PFSK-1 (cell line): ENCODE data around the gene FAM184A.

Source experiments
- FOXP2 ChIP-seq: optimal IDR thresholded peaks from 2 replicates; pipeline ENCODE3; 2011; ENCODE audit warnings: borderline replicate concordance, control low read depth, inconsistent platforms; ENCODE audit not compliant: insufficient read depth; ENCODE audit errors: extremely low read length, extremely low read depth
- POLR2AphosphoS5 ChIP-seq: IDR thresholded peaks from 2 replicates; pipeline ENCODE4 v1.6.1; 2012; ENCODE audit warnings: low read depth, mild to moderate bottlenecking, control low read depth, low read length, moderate library complexity
- SIN3A ChIP-seq: IDR thresholded peaks from 2 replicates; pipeline ENCODE4 v1.6.1; 2012; ENCODE audit warnings: mild to moderate bottlenecking, low read length, moderate library complexity, borderline replicate concordance; ENCODE audit not compliant: insufficient read depth
- TAF1 ChIP-seq: IDR thresholded peaks from 2 replicates; pipeline ENCODE4 v1.6.1; 2012; ENCODE audit warnings: low read length, control low read depth, borderline replicate concordance; ENCODE audit not compliant: insufficient read depth
- TF ChIP-seq, protein P1 (sequence below), 2 experiments: IDR thresholded peaks; 2 replicates each; pipeline versions ENCODE4 v1.6.1 to v1.8.0; 2011 to 2012; ENCODE audit warnings: low read depth in 2 of 2, low read length in 2 of 2, control low read depth in 1 of 2, inconsistent platforms in 1 of 2, mild to moderate bottlenecking in 1 of 2, moderate library complexity in 1 of 2; ENCODE audit not compliant: insufficient read depth in 1 of 2

Gene FAM184A

GRCh38 chr6:119076576-119077390 lies 1.7 kb downstream of the FAM184A start:
- TF ChIP-seq POLR2AphosphoS5, result no peak
- TF ChIP-seq, protein P1, sequence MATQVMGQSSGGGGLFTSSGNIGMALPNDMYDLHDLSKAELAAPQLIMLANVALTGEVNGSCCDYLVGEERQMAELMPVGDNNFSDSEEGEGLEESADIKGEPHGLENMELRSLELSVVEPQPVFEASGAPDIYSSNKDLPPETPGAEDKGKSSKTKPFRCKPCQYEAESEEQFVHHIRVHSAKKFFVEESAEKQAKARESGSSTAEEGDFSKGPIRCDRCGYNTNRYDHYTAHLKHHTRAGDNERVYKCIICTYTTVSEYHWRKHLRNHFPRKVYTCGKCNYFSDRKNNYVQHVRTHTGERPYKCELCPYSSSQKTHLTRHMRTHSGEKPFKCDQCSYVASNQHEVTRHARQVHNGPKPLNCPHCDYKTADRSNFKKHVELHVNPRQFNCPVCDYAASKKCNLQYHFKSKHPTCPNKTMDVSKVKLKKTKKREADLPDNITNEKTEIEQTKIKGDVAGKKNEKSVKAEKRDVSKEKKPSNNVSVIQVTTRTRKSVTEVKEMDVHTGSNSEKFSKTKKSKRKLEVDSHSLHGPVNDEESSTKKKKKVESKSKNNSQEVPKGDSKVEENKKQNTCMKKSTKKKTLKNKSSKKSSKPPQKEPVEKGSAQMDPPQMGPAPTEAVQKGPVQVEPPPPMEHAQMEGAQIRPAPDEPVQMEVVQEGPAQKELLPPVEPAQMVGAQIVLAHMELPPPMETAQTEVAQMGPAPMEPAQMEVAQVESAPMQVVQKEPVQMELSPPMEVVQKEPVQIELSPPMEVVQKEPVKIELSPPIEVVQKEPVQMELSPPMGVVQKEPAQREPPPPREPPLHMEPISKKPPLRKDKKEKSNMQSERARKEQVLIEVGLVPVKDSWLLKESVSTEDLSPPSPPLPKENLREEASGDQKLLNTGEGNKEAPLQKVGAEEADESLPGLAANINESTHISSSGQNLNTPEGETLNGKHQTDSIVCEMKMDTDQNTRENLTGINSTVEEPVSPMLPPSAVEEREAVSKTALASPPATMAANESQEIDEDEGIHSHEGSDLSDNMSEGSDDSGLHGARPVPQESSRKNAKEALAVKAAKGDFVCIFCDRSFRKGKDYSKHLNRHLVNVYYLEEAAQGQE (IDR thresholded peaks at IDR 0.05; ENCODE audit: insufficient read depth in 1 of 2, low read depth in 2 of 2, low read length in 2 of 2), result no peak
- no peak for TF ChIP-seq SIN3A
- TF ChIP-seq TAF1, result no peak
- no peak for TF ChIP-seq FOXP2

- TF ChIP-seq, protein P1 (IDR thresholded peaks at IDR 0.05; ENCODE audit: insufficient read depth in 1 of 2, low read depth in 2 of 2, low read length in 2 of 2), result no peak
- TF ChIP-seq POLR2AphosphoS5, result no peak
- TF ChIP-seq SIN3A, result no peak
- TF ChIP-seq FOXP2, result no peak
- TF ChIP-seq TAF1, result no peak
Measured at GRCh38 chr6:119076173-119076572, 2.3 kb downstream of the FAM184A start.

DNA sequence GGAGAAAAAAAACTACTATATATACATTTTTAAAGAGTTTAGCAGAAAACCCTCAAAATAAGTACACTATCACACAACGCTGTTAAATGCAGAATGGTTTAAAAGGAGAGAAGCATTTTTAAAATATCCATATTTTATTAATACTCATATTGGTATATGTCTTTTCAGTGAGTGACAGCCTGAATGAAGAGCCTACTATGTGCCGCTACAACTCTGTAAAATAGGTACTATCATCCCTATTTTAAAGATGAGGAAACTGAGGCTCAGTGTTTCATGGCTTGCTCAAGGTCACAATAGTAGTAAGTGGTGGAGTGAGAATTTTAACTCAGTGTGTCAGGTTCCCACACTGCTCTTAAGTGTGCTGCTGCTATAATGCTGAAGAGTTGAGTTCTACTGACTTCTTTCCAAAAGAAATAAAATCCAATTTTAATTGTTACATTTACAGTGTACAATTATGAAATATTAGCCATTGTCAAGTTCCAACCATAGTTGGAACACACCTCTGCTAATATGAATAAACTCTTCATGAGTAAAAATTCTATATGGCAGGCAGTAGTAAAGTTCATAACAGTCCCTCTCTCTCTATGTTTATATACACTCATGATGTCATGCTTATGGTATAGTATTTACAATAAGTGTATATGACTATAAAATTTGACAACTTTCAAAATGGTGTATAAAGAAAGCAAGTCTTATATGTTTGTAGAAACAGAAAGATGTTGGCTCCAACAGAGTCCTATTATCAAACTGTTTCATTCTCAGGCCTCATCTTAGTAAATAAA lies 3.1 kb downstream of the FAM184A start:
- TF ChIP-seq SIN3A (no peak), FOXP2 (no peak), TAF1 (no peak), POLR2AphosphoS5 (no peak)
- TF ChIP-seq, protein P1 (IDR thresholded peaks at IDR 0.05; ENCODE audit: insufficient read depth in 1 of 2, low read depth in 2 of 2, low read length in 2 of 2), result no peak

DNA sequence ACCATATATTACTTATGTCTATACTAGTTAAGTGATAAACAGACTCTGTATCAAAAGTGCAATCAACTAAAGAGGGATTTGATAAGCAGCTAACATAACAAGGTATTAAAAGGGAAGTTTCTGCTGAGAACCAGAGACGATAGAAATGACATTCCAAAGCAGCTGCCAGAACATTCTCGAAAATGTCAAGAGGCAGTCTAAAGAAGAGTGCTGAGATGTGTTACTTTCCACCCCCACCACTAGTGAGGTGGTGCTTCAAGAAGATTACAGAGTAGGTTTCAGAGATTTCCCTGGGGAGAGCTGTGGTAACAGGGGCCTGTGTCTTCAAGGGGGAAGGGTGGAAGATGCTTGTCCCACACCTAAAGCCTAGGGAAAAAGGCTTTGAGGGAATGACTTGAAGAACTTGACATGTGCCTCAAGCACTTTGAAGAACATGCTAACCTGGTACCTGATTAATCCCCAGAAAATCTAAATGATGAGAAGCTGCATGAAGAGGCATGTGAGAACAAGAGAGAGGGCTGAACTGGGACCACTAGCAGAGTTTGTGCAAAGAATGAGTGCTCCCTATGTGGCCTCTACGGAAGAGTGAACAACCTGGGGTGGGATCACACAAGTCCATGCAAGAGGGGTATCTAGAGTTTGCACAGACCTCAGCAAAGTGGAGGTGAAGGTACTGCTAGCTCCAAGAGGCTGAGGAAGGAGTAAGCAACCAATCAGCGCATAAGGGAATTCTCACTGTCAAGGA lies 5.0 kb downstream of the FAM184A start:
- TF ChIP-seq, protein P1 (IDR thresholded peaks at IDR 0.05; ENCODE audit: insufficient read depth in 1 of 2, low read depth in 2 of 2, low read length in 2 of 2), result no peak
- no peak for TF ChIP-seq POLR2AphosphoS5
- no peak for TF ChIP-seq SIN3A
- no peak for TF ChIP-seq TAF1
- TF ChIP-seq FOXP2, result no peak
